BJ (cell line): ENCODE measurements around the gene C1orf198. TPM values are rescaled to one million over a fixed set of nuclear protein-coding genes. Genes with fewer than 3 reads are reported as not detected.

Experiments
- CTCF ChIA-PET: fragments of 350-600 bp; formaldehyde crosslinking; extraction: SDS; loops from one replicate; lab custom pipeline; 2021; ENCODE audit warnings: antibody characterized with exemption, inconsistent platforms; lab: Yijun Ruan, JAX
- POLR2A ChIA-PET: fragments of 300-600 bp; sonication (Branson Sonifier 250); formaldehyde crosslinking; extraction: SDS; loops from one replicate; lab custom pipeline; 2021; ENCODE audit warnings: antibody characterized with exemption; lab: Charles Lee
- DNase-seq: peaks from one replicate; pipeline ENCODE4 v3.0.0-alpha.2; 2011; ENCODE audit warnings: low read depth
- H3K27me3 ChIP-seq: 2 replicates; pipeline ENCODE4 v1.6.0; 2011; ENCODE audit warnings: low read length; ENCODE audit not compliant: control insufficient read depth, insufficient read depth
- H3K36me3 ChIP-seq: 2 replicates; pipeline ENCODE4 v1.5.1; 2011; ENCODE audit warnings: low read length; ENCODE audit not compliant: control insufficient read depth, insufficient read depth
- H3K4me3 ChIP-seq: 2 replicates; pipeline ENCODE4 v1.5.1; 2011; ENCODE audit warnings: low read depth, mild to moderate bottlenecking, control low read depth, low read length
- polyA plus RNA-seq: library from polyadenylated mRNA; depleted of rRNA; stranded (reverse); fragments of >200 nt; gene quantifications from 2 replicates; pipeline ENCODE4 v1.2.3, GENCODE V29; 2011
- TF ChIP-seq, protein P1 (sequence below): IDR thresholded peaks from 2 replicates; pipeline ENCODE4 v1.5.1; 2011; ENCODE audit warnings: low read depth, mild to moderate bottlenecking, control low read depth, inconsistent platforms, low read length, moderate library complexity; ENCODE audit not compliant: insufficient read depth

Gene C1orf198
- polyA plus RNA-seq, 1 experiment, result 195 TPM

GRCh38 chr1:230858236-230858820 lies 10.0 kb downstream of the C1orf198 start:
- Histone ChIP-seq H3K27me3 (no peaks in the 10 kb centered on the region), H3K36me3 (peaks cover 12% of the 10 kb centered on the region), H3K4me3 (no peak overlapping the region)
- CTCF ChIA-PET, result interaction anchor here (0.9 to 1.1 kb wide), 5 partner anchors 10 to 61 kb away, joined by 3 to 4 read pairs (median 3); partner anchors contain the start of gene C1orf198
- TF ChIP-seq, protein P1, sequence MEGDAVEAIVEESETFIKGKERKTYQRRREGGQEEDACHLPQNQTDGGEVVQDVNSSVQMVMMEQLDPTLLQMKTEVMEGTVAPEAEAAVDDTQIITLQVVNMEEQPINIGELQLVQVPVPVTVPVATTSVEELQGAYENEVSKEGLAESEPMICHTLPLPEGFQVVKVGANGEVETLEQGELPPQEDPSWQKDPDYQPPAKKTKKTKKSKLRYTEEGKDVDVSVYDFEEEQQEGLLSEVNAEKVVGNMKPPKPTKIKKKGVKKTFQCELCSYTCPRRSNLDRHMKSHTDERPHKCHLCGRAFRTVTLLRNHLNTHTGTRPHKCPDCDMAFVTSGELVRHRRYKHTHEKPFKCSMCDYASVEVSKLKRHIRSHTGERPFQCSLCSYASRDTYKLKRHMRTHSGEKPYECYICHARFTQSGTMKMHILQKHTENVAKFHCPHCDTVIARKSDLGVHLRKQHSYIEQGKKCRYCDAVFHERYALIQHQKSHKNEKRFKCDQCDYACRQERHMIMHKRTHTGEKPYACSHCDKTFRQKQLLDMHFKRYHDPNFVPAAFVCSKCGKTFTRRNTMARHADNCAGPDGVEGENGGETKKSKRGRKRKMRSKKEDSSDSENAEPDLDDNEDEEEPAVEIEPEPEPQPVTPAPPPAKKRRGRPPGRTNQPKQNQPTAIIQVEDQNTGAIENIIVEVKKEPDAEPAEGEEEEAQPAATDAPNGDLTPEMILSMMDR, result no peak
- no peak for DNase-seq
- POLR2A ChIA-PET, result interaction anchor here (0.7 to 1.1 kb wide), 4 partner anchors 9 to 217 kb away, joined by 3 to 8 read pairs (median 4); partner anchors contain the start of gene C1orf198

GRCh38 chr1:230857822-230858221 lies 10.5 kb downstream of the C1orf198 start:
- TF ChIP-seq, protein P1, result no peak
- Histone ChIP-seq H3K27me3 (no peaks in the 10 kb centered on the region), H3K4me3 (no peak overlapping the region), H3K36me3 (peaks cover 16% of the 10 kb centered on the region)
- CTCF ChIA-PET, result interaction anchor here (1.0 to 1.4 kb wide), 3 partner anchors 38 to 60 kb away, joined by 3 to 4 read pairs (median 3); no protein-coding TSS in a partner anchor
- DNase-seq, result peak; percentile 44
- POLR2A ChIA-PET, result interaction anchor here (0.7 to 1.1 kb wide), 2 partner anchors 9 to 21 kb away, joined by 3 read pairs; no protein-coding TSS in a partner anchor

DNA sequence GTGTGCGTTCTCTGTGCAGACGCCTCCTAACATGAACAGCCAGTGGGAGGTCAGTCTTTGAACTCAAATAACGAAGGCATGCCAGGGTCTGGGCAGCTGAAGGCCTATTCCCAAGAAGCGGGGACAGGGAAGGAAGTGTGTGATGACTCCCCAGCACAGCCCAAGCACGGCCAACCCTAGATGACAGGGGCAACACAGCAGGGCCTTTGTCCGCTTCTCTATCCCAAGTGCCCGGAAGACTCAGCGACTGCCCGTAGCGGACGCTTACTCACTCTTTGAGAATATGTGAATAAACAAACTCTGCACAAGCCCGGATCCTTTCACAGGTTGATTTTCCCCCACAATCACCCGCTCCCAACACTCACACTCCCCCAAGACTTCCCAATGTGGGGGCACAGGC lies 11.2 kb downstream of the C1orf198 start:
- TF ChIP-seq, protein P1, result no peak
- no peak for DNase-seq
- no peaks in the 10 kb centered on the region for H3K27me3 ChIP-seq
- ChIA-PET CTCF (interaction anchor here (1.1 to 1.4 kb wide), 2 partner anchors 43 to 59 kb away, joined by 3 read pairs; no protein-coding TSS in a partner anchor), POLR2A (no interaction called here)
- H3K36me3 ChIP-seq, result peaks cover 18% of the 10 kb centered on the region
- no peak overlapping the region for H3K4me3 ChIP-seq

DNA sequence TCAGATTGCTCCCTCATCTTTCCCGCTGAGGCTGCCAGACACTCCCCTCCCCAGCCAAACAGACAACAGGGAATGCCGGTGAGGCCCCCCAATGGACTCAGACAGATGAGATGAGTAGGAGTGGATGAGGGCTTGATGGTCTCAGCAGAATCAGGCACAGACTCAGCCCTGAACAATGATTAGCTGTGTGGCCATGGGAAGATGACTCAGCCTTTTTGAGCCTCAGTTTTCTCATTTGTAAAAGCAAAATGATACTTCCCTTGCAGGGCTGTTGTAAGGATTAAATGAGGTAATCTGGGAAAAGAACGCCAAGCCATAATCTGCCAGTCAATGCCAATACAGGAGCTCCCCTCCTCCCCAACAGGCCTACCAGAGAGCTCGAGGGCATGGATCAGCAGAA lies 12.4 kb downstream of the C1orf198 start:
- CTCF ChIA-PET, result interaction anchor here (1.0 kb wide), 1 partner anchor 10 kb away, joined by 3 read pairs; no protein-coding TSS in a partner anchor

GRCh38 chr1:230854423-230854822 lies 13.9 kb downstream of the C1orf198 start:
- TF ChIP-seq, protein P1, result no peak
- H3K27me3 ChIP-seq, result no peaks in the 10 kb centered on the region
- CTCF ChIA-PET, result no interaction called here
- no peak overlapping the region for H3K4me3 ChIP-seq
- DNase-seq, result no peak
- POLR2A ChIA-PET, result no interaction called here
- H3K36me3 ChIP-seq, result peaks cover 22% of the 10 kb centered on the region

More for the DNA sequence above, 12.4 kb downstream of the C1orf198 start:
- TF ChIP-seq, protein P1, result no peak
- DNase-seq, result no peak
- POLR2A ChIA-PET, result interaction anchor here (0.6 kb wide), 2 partner anchors 123 to 368 kb away, joined by 3 to 12 read pairs; partner anchors contain the start of gene TTC13
- Histone ChIP-seq H3K36me3 (peaks cover 20% of the 10 kb centered on the region), H3K27me3 (no peaks in the 10 kb centered on the region), H3K4me3 (no peak overlapping the region)
